Erythroblast (primary cell): ENCODE data around the gene DISP3.

Experiments used
- GATA1 ChIP-seq: IDR thresholded peaks from 2 replicates; pipeline ENCODE4 v1.6.1; 2011; ENCODE audit warnings: low read depth, mild to moderate bottlenecking, control low read depth, low read length, moderate library complexity
- POLR2A ChIP-seq: IDR thresholded peaks from 2 replicates; pipeline ENCODE4 v1.6.1; 2011; ENCODE audit warnings: mild to moderate bottlenecking, low read length

GRCh38 chr1:11429935-11430334, 49.0 kb upstream of the DISP3 start:
- TF ChIP-seq POLR2A (no peak), GATA1 (no peak)
